DND-41 (cell line): ENCODE measurements around the gene TEX11.
"Not testable (repeated sequence)": the region's sequence is repeated elsewhere in the genome, so short reads cannot be mapped to it uniquely, and the experiment has no call there.

Experiments used
- EZH2 ChIP-seq: IDR thresholded peaks from 3 replicates; pipeline ENCODE4 v1.6.1; 2012; ENCODE audit warnings: borderline replicate concordance, low read depth, mild to moderate bottlenecking, moderate library complexity, low read length, inconsistent platforms; ENCODE audit not compliant: severe bottlenecking
- TF ChIP-seq, protein P1 (sequence below): IDR thresholded peaks from 2 replicates; pipeline ENCODE4 v1.5.1; 2012; ENCODE audit warnings: borderline replicate concordance, low read length, moderate library complexity, mild to moderate bottlenecking; ENCODE audit not compliant: poor library complexity, severe bottlenecking; ENCODE audit errors: extremely low read depth

DNA sequence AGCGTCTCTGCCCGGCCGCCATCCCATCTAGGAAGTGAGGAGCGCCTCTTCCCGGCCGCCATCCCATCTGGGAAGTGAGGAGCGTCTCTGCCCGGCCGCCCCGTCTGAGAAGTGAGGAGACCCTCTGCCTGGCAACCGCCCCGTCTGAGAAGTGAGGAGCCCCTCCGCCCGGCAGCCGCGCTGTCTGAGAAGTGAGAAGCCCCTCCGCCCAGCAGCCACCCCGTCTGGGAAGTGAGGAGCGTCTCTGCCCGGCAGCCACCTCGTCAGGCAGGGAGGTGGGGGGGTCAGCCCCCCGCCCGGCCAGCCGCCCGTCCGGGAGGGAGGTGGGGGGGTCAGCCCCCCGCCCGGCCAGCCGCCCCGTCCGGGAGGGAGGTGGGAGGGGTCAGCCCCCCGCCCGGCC, 229.1 kb downstream of the TEX11 start:
- TF ChIP-seq EZH2 = not testable (repeated sequence)
- TF ChIP-seq, protein P1, sequence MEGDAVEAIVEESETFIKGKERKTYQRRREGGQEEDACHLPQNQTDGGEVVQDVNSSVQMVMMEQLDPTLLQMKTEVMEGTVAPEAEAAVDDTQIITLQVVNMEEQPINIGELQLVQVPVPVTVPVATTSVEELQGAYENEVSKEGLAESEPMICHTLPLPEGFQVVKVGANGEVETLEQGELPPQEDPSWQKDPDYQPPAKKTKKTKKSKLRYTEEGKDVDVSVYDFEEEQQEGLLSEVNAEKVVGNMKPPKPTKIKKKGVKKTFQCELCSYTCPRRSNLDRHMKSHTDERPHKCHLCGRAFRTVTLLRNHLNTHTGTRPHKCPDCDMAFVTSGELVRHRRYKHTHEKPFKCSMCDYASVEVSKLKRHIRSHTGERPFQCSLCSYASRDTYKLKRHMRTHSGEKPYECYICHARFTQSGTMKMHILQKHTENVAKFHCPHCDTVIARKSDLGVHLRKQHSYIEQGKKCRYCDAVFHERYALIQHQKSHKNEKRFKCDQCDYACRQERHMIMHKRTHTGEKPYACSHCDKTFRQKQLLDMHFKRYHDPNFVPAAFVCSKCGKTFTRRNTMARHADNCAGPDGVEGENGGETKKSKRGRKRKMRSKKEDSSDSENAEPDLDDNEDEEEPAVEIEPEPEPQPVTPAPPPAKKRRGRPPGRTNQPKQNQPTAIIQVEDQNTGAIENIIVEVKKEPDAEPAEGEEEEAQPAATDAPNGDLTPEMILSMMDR = not testable (repeated sequence)
